ENCODE results near the gene LDB2.

DNA sequence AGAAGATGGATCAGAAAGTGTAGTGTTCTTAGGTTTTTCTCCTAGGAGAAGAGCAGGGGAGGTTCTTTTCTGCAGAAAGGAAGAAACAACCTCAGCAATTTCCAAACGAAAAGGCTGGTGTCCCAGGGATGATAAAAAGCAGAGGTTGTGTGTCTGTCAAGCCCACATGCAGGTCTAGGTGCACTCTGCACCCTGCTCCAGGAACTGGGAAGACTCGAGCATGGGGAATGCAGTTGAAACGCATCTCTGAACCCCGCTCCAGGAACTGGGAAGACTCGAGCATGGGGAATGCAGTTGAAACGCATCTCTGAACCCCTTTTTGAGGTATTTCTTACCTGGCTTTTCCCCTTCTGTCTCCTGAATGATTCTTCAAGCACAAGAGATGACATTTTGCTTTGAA is 171.2 kb downstream of the LDB2 start:
- TF ChIP-seq, protein P1, sequence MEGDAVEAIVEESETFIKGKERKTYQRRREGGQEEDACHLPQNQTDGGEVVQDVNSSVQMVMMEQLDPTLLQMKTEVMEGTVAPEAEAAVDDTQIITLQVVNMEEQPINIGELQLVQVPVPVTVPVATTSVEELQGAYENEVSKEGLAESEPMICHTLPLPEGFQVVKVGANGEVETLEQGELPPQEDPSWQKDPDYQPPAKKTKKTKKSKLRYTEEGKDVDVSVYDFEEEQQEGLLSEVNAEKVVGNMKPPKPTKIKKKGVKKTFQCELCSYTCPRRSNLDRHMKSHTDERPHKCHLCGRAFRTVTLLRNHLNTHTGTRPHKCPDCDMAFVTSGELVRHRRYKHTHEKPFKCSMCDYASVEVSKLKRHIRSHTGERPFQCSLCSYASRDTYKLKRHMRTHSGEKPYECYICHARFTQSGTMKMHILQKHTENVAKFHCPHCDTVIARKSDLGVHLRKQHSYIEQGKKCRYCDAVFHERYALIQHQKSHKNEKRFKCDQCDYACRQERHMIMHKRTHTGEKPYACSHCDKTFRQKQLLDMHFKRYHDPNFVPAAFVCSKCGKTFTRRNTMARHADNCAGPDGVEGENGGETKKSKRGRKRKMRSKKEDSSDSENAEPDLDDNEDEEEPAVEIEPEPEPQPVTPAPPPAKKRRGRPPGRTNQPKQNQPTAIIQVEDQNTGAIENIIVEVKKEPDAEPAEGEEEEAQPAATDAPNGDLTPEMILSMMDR (IDR thresholded peaks at IDR 0.05), result no peak
- TF ChIP-seq EZH2 (IDR thresholded peaks at IDR 0.05; ENCODE audit: borderline replicate concordance, insufficient read depth, low read depth, low read length, poor library complexity, severe bottlenecking), result no peak
